Fibroblast of lung (primary cell): ENCODE results near the gene TP53I11. TPM values are rescaled to one million over a fixed set of nuclear protein-coding genes. Genes with fewer than 3 reads are reported as not detected.

ENCODE experiments used
- DNase-seq, 2 donors: peaks; one replicate each; pipeline versions ENCODE4 v3.0.0 to v3.0.0-alpha.2; 2010; ENCODE audit warnings: low read depth in 2 of 2
- H2AFZ ChIP-seq: 2 replicates; pipeline ENCODE4 v1.5.1; 2012; ENCODE audit warnings: low read length, control low read depth, inconsistent platforms
- H3K27ac ChIP-seq: 2 replicates; pipeline ENCODE4 v1.5.1; 2011; ENCODE audit warnings: low read length, control low read depth; ENCODE audit not compliant: insufficient read depth
- H3K27me3 ChIP-seq: 2 replicates; pipeline ENCODE4 v1.5.1; 2011; ENCODE audit warnings: mild to moderate bottlenecking, low read length; ENCODE audit not compliant: control insufficient read depth, insufficient read depth
- H3K36me3 ChIP-seq: 2 replicates; pipeline ENCODE4 v1.5.1; 2011; ENCODE audit warnings: low read length; ENCODE audit not compliant: control insufficient read depth, insufficient read depth
- H3K4me1 ChIP-seq: 2 replicates; pipeline ENCODE4 v1.5.1; 2011; ENCODE audit warnings: low read length; ENCODE audit not compliant: control insufficient read depth, insufficient read depth; ENCODE audit errors: extremely low read depth
- H3K4me2 ChIP-seq: 2 replicates; pipeline ENCODE4 v1.5.1; 2011; ENCODE audit warnings: low read length, control low read depth; ENCODE audit not compliant: insufficient read depth; ENCODE audit errors: extremely low read depth
- H3K4me3 ChIP-seq, 4 experiments: fragments of 200-600 bp in 1 of 4; sonication (generic) in 1 of 4; replicated peaks in 1 of 4; 2 replicates each; pipeline ENCODE4 v1.5.1; 2011 to 2016; ENCODE audit warnings: low read length in 4 of 4, low read depth in 3 of 4, mild to moderate bottlenecking in 3 of 4, control low read depth in 2 of 4, inconsistent platforms in 1 of 4, mixed read lengths in 1 of 4; ENCODE audit not compliant: insufficient read depth in 1 of 4; ENCODE audit errors: control extremely low read depth in 1 of 4
- H3K79me2 ChIP-seq: 2 replicates; pipeline ENCODE4 v1.5.1; 2012; ENCODE audit warnings: mild to moderate bottlenecking, low read length, inconsistent platforms; ENCODE audit not compliant: control insufficient read depth, insufficient read depth
- H3K9ac ChIP-seq: 2 replicates; pipeline ENCODE4 v1.5.1; 2011; ENCODE audit warnings: mild to moderate bottlenecking, low read length, control low read depth; ENCODE audit not compliant: insufficient read depth
- H3K9me3 ChIP-seq: 2 replicates; pipeline ENCODE4 v1.5.1; 2012; ENCODE audit warnings: low read depth, low read length; ENCODE audit not compliant: control insufficient read depth, insufficient read depth
- H4K20me1 ChIP-seq: 2 replicates; pipeline ENCODE4 v1.5.1; 2011; ENCODE audit warnings: low read length; ENCODE audit not compliant: control insufficient read depth, insufficient read depth; ENCODE audit errors: extremely low read depth
- EZH2 ChIP-seq: IDR thresholded peaks from 2 replicates; pipeline ENCODE4 v1.5.1; 2012; ENCODE audit warnings: low read length, control low read depth, mild to moderate bottlenecking; ENCODE audit errors: missing control alignments
- polyA plus RNA-seq, 2 donors: library from polyadenylated mRNA; depleted of rRNA in 1 of 2; stranded (reverse) in 1 of 2; unstranded in 1 of 2; fragments of >200 nt; gene quantifications; 2 replicates each; pipeline ENCODE4 v1.2.1, GENCODE V29; 2011 to 2012; ENCODE audit warnings: missing spikeins in 1 of 2
- total RNA-seq: library from RNA; depleted of rRNA; stranded (reverse); fragments of >200 nt; gene quantifications from 2 replicates; pipeline ENCODE4 v1.2.1, GENCODE V29; 2014
- TF ChIP-seq, protein P1 (sequence below), 2 donors: IDR thresholded peaks in 1 of 2; conservative IDR thresholded peaks in 1 of 2; 1 replicate in 1 of 2; 2 replicates in 1 of 2; pipeline ENCODE4 v1.5.1; 2011 to 2012; ENCODE audit warnings: low read length in 2 of 2, control low read depth in 1 of 2, inconsistent platforms in 1 of 2, low read depth in 1 of 2, mild to moderate bottlenecking in 1 of 2

Gene TP53I11
- total and polyA plus RNA-seq, 2 donors (not counting 1 experiment from before 2014, with no cell fraction given) = 53.2 to 54.0 TPM

DNA sequence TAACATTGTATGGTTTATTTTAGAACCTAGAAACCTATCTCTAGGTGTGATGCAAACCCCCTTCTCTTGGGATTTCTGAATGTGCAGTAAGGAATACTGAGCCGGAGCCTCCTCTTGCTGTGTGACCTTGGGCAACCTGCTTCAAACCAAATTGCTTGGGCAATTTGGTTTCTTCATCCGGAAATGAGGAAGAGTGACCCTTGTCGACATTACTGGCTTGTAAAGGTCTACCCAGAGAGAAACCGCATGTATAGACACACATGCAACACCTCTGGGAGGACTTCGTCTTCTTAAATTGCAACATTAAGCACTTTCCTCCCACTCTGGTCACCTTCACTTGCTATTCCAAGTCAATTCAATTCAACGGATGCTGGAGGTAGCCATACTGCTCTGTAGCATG, 19.6 kb upstream of the TP53I11 start:
- Histone ChIP-seq H4K20me1 (no peaks in the 10 kb centered on the region), H3K4me3 (no peak overlapping the region), H3K4me1 (no peaks in the 10 kb centered on the region), H3K27me3 (peaks cover 15% of the 10 kb centered on the region), H3K79me2 (no peaks in the 10 kb centered on the region), H3K9me3 (no peaks in the 10 kb centered on the region), H2AFZ (no peak overlapping the region), H3K9ac (no peak overlapping the region), H3K4me2 (no peak overlapping the region), H3K36me3 (no peaks in the 10 kb centered on the region), H3K27ac (no peak overlapping the region)
- TF ChIP-seq, protein P1, sequence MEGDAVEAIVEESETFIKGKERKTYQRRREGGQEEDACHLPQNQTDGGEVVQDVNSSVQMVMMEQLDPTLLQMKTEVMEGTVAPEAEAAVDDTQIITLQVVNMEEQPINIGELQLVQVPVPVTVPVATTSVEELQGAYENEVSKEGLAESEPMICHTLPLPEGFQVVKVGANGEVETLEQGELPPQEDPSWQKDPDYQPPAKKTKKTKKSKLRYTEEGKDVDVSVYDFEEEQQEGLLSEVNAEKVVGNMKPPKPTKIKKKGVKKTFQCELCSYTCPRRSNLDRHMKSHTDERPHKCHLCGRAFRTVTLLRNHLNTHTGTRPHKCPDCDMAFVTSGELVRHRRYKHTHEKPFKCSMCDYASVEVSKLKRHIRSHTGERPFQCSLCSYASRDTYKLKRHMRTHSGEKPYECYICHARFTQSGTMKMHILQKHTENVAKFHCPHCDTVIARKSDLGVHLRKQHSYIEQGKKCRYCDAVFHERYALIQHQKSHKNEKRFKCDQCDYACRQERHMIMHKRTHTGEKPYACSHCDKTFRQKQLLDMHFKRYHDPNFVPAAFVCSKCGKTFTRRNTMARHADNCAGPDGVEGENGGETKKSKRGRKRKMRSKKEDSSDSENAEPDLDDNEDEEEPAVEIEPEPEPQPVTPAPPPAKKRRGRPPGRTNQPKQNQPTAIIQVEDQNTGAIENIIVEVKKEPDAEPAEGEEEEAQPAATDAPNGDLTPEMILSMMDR (conservative IDR thresholded peaks at IDR 0.05 in 1 of 2, IDR thresholded peaks at IDR 0.05 in 1 of 2; ENCODE audit: low read depth in 1 of 2, low read length in 2 of 2) = no peak
- TF ChIP-seq EZH2 = no peak
- DNase-seq = no peak

DNA sequence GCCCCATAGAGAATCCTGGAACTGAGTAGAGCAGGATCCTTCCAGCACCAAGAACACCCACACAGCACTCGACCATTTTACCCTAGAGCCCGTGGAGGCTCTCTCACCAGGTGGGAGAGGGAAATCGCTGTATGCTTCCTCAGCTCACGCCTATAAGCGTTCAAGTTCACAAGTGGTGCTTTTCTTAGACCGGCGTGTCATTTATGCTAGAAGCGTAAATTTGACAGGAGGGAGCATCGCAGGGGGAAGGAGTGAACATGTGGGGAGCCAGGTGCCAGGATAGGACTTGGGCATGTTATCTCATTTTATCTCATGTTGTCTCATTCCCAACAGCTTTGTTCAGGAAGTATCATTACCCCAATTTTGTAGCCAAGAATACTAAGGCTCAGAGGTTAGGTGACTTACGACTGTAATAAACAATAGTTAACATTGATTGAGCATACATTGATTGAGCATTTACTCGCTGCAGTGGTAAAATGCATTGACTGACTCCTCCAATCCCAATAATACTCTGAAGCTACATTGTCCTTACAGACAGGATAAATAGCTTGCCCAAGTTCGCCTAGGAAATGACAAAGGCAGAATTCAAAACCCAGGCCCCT, 19.1 kb upstream of the TP53I11 start:
- DNase-seq = no peak
- Histone ChIP-seq H3K4me3 (no peak overlapping the region), H3K36me3 (no peaks in the 10 kb centered on the region), H3K4me1 (no peaks in the 10 kb centered on the region), H3K9me3 (no peaks in the 10 kb centered on the region), H4K20me1 (no peaks in the 10 kb centered on the region), H3K4me2 (no peak overlapping the region), H3K79me2 (no peaks in the 10 kb centered on the region), H3K9ac (no peak overlapping the region), H3K27me3 (peaks cover 17% of the 10 kb centered on the region), H2AFZ (no peak overlapping the region), H3K27ac (no peak overlapping the region)
- TF ChIP-seq EZH2 = no peak
- TF ChIP-seq, protein P1 (conservative IDR thresholded peaks at IDR 0.05 in 1 of 2, IDR thresholded peaks at IDR 0.05 in 1 of 2; ENCODE audit: low read depth in 1 of 2, low read length in 2 of 2) = no peak

DNA sequence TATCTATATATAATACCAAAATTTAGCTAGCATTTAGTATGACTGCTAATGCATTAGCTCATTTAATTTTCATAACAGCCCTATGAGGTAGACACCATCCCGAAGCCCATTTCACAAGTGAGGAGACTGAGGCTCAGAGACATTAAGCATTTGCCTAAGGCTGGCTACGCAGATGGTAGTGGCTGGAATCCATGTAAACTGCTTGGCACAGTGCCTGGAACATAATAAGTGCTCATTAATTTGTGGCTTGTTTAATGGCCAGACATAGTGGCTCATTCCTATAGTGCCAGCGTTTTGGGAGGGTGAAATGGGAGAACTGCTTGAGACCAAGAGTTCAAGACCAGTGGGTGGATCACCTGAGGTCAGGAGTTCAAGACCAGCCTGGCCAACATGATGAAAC, 17.8 kb upstream of the TP53I11 start:
- H2AFZ ChIP-seq = no peak overlapping the region
- no peak for DNase-seq
- no peaks in the 10 kb centered on the region for H3K36me3 ChIP-seq
- H3K9me3 ChIP-seq = no peaks in the 10 kb centered on the region
- no peak overlapping the region for H3K9ac ChIP-seq
- H4K20me1 ChIP-seq = no peaks in the 10 kb centered on the region
- H3K4me2 ChIP-seq = no peak overlapping the region
- TF ChIP-seq EZH2 = no peak
- TF ChIP-seq, protein P1 (conservative IDR thresholded peaks at IDR 0.05 in 1 of 2, IDR thresholded peaks at IDR 0.05 in 1 of 2; ENCODE audit: low read depth in 1 of 2, low read length in 2 of 2) = no peak
- H3K27me3 ChIP-seq = peaks cover 17% of the 10 kb centered on the region
- H3K27ac ChIP-seq = no peak overlapping the region
- no peaks in the 10 kb centered on the region for H3K79me2 ChIP-seq
- H3K4me3 ChIP-seq = no peak overlapping the region
- H3K4me1 ChIP-seq = no peaks in the 10 kb centered on the region
